HCT116 (cell line): Measurements from ENCODE around the gene MAP4K4. TPM values are rescaled to one million over a fixed set of nuclear protein-coding genes. Genes with fewer than 3 reads are reported as not detected.

Experiments
- ATAC-seq: fragments of 200-7000 bp; cut with Tn5 transposase; 2 replicates; pipeline ENCODE4 v1.9.1; 2020; ENCODE audit warnings: mild to moderate bottlenecking, moderate library complexity
- BruUV-seq: library from RNA; stranded (reverse); fragments of 400-500 nt; replicated peaks from 2 replicates; lab custom pipeline; 2021; lab: Mats Ljungman, UMichigan
- CTCF ChIA-PET: fragments of 300-600 bp; sonication (Branson Sonifier 250); formaldehyde crosslinking; loops from one replicate; lab custom pipeline; 2021; ENCODE audit warnings: antibody characterized with exemption; lab: Charles Lee
- POLR2A ChIA-PET: fragments of 300-600, 350-600 bp; sonication (Branson Sonifier 250); formaldehyde crosslinking; loops from one replicate; lab custom pipeline; 2021; ENCODE audit warnings: antibody characterized with exemption; lab: Charles Lee
- RAD21 ChIA-PET, 2 experiments: fragments of 300-600 bp; sonication (Branson Sonifier 250); formaldehyde crosslinking; loops; one replicate each; lab custom pipeline; 2023; ENCODE audit warnings: low total read pairs in 2 of 2; ENCODE audit not compliant: uncharacterized antibody in 2 of 2, unreplicated experiment in 2 of 2, low non-redundant PET in 1 of 2; lab: Charles Lee
- DNase-seq: peaks from one replicate; pipeline ENCODE4 v3.0.0-alpha.2; 2010; ENCODE audit warnings: low read depth, low spot score
- H2AFZ ChIP-seq: fragments of 200-600 bp; shearing (Covaris generic), sonication (generic); 2 replicates; pipeline ENCODE4 v1.6.1; 2017; ENCODE audit warnings: low read depth, mixed run types, mixed read lengths, antibody characterized with exemption, low read length; ENCODE audit not compliant: poor library complexity, severe bottlenecking
- H3K27ac ChIP-seq: 2 replicates; pipeline ENCODE4 v1.5.1; 2012; ENCODE audit warnings: low read depth, low read length
- H3K27me3 ChIP-seq: fragments of 200-600 bp; sonication (generic); 2 replicates; pipeline ENCODE4 v1.6.1; 2016; ENCODE audit warnings: mixed run types, low read length, mixed read lengths; ENCODE audit not compliant: insufficient read depth
- H3K36me3 ChIP-seq, 2 experiments: fragments of 200-500 bp in 1 of 2; fragments of 200-600 bp in 1 of 2; sonication (Bioruptor generic) in 1 of 2; sonication (generic) in 1 of 2; 2 replicates each; pipeline versions ENCODE4 v1.5.1 to v1.6.1; 2014 to 2016; ENCODE audit warnings: low read length in 2 of 2, inconsistent platforms in 1 of 2, mixed read lengths in 1 of 2, mixed run types in 1 of 2; ENCODE audit not compliant: insufficient read depth in 2 of 2, control insufficient read depth in 1 of 2
- H3K4me1 ChIP-seq, 2 experiments: fragments of 200-600 bp in 1 of 2; sonication (generic) in 1 of 2; 2 replicates each; pipeline versions ENCODE4 v1.5.1 to v1.6.1; 2012 to 2017; ENCODE audit warnings: low read length in 2 of 2, inconsistent platforms in 1 of 2, mild to moderate bottlenecking in 1 of 2, mixed read lengths in 1 of 2, mixed run types in 1 of 2, moderate library complexity in 1 of 2; ENCODE audit not compliant: insufficient read depth in 2 of 2, control insufficient read depth in 1 of 2
- H3K4me2 ChIP-seq: fragments of 200-600 bp; sonication (generic); 2 replicates; pipeline ENCODE4 v1.6.1; 2017; ENCODE audit warnings: mixed run types, low read length, mixed read lengths
- H3K4me3 ChIP-seq, 2 experiments: fragments of 200-600 bp in 1 of 2; sonication (generic) in 1 of 2; replicated peaks in 1 of 2; 2 replicates each; pipeline ENCODE4 v1.5.1; 2011 to 2016; ENCODE audit warnings: low read length in 2 of 2, control low read depth in 1 of 2, low read depth in 1 of 2, mild to moderate bottlenecking in 1 of 2, mixed read lengths in 1 of 2, mixed run types in 1 of 2
- H3K79me2 ChIP-seq: fragments of 200-600 bp; sonication (generic); 2 replicates; pipeline ENCODE4 v1.6.1; 2017; ENCODE audit warnings: mild to moderate bottlenecking, mixed run types, low read length, moderate library complexity, mixed read lengths; ENCODE audit not compliant: insufficient read depth
- H3K9ac ChIP-seq: fragments of 200-600 bp; sonication (generic); 2 replicates; pipeline ENCODE4 v1.6.1; 2016; ENCODE audit warnings: low read length, mixed read lengths
- H3K9me2 ChIP-seq: fragments of 200-600 bp; sonication (generic), shearing (Covaris generic); 2 replicates; pipeline ENCODE4 v1.6.1; 2017; ENCODE audit warnings: mixed run types, mild to moderate bottlenecking, moderate library complexity; ENCODE audit not compliant: insufficient read depth
- H3K9me3 ChIP-seq, 2 experiments: fragments of 200-500 bp in 1 of 2; fragments of 200-600 bp in 1 of 2; sonication (Bioruptor generic) in 1 of 2; sonication (generic) in 1 of 2; 2 replicates each; pipeline ENCODE4 v1.6.1; 2014 to 2017; ENCODE audit warnings: low read length in 2 of 2, mixed read lengths in 2 of 2, inconsistent platforms in 1 of 2, low read depth in 1 of 2, mild to moderate bottlenecking in 1 of 2, mixed run types in 1 of 2, moderate library complexity in 1 of 2; ENCODE audit not compliant: control insufficient read depth in 1 of 2, insufficient read depth in 1 of 2
- H4K20me1 ChIP-seq: fragments of 200-600 bp; sonication (generic), shearing (Covaris generic); 2 replicates; pipeline ENCODE4 v1.6.1; 2017; ENCODE audit warnings: mixed run types, mild to moderate bottlenecking, moderate library complexity; ENCODE audit not compliant: insufficient read depth
- ATF3 ChIP-seq: IDR thresholded peaks from 2 replicates; pipeline ENCODE4 v1.6.1; 2012
- CEBPB ChIP-seq: IDR thresholded peaks from 2 replicates; pipeline ENCODE4 v1.6.1; 2012; ENCODE audit warnings: low read depth
- CTCF ChIP-seq, 3 experiments: fragments of 200-600 bp in 1 of 3; sonication (generic) in 1 of 3; IDR thresholded peaks in 2 of 3; conservative IDR thresholded peaks in 1 of 3; 2 replicates each; pipeline ENCODE4 v1.5.1; 2012 to 2017; ENCODE audit warnings: low read depth in 2 of 3, low read length in 2 of 3, antibody characterized with exemption in 1 of 3, borderline replicate concordance in 1 of 3, control low read depth in 1 of 3, mild to moderate bottlenecking in 1 of 3, mixed read lengths in 1 of 3, mixed run types in 1 of 3, moderate library complexity in 1 of 3; ENCODE audit not compliant: insufficient read depth in 1 of 3
- EGR1 ChIP-seq: IDR thresholded peaks from 2 replicates; pipeline ENCODE4 v1.6.1; 2012; ENCODE audit warnings: low read depth
- ELF1 ChIP-seq: IDR thresholded peaks from 2 replicates; pipeline ENCODE4 v1.6.1; 2012; ENCODE audit warnings: low read depth, borderline replicate concordance
- EZH2phosphoT487 ChIP-seq: fragments of 200-600 bp; IDR thresholded peaks from 2 replicates; pipeline ENCODE4 v1.6.1; 2018; ENCODE audit warnings: antibody characterized with exemption, borderline replicate concordance
- FOSL1 ChIP-seq: IDR thresholded peaks from 2 replicates; pipeline ENCODE4 v1.6.1; 2012; ENCODE audit warnings: low read depth
- JUND ChIP-seq: IDR thresholded peaks from 2 replicates; pipeline ENCODE4 v1.6.1; 2012
- POLR2A ChIP-seq: IDR thresholded peaks from 2 replicates; pipeline ENCODE4 v1.7.0; 2011; ENCODE audit warnings: borderline replicate concordance; ENCODE audit not compliant: insufficient read depth, insufficient read length; ENCODE audit errors: extremely low read depth
- POLR2AphosphoS5 ChIP-seq: IDR thresholded peaks from 2 replicates; pipeline ENCODE4 v1.6.1; 2011; ENCODE audit warnings: mild to moderate bottlenecking, low read depth, low read length, moderate library complexity
- RAD21 ChIP-seq: IDR thresholded peaks from 2 replicates; pipeline ENCODE4 v1.6.1; 2012; ENCODE audit warnings: low read depth, mild to moderate bottlenecking
- REST ChIP-seq: IDR thresholded peaks from 2 replicates; pipeline ENCODE4 v1.6.1; 2012; ENCODE audit warnings: low read depth
- SIN3A ChIP-seq: IDR thresholded peaks from 2 replicates; pipeline ENCODE4 v1.6.1; 2012; ENCODE audit warnings: low read depth
- SRF ChIP-seq: IDR thresholded peaks from 2 replicates; pipeline ENCODE4 v1.6.1; 2012; ENCODE audit warnings: low read depth
- TCF7L2 ChIP-seq: IDR thresholded peaks from 2 replicates; pipeline ENCODE4 v1.7.0; 2011; ENCODE audit warnings: borderline replicate concordance, inconsistent platforms; ENCODE audit not compliant: insufficient read depth, insufficient read length; ENCODE audit errors: extremely low read depth
- YY1 ChIP-seq: IDR thresholded peaks from 2 replicates; pipeline ENCODE4 v1.6.1; 2011; ENCODE audit warnings: low read length, low read depth, moderate library complexity, mild to moderate bottlenecking; ENCODE audit not compliant: insufficient replicate concordance; ENCODE audit errors: extremely low read depth
- ZFX ChIP-seq: fragments of 450-650 bp; IDR thresholded peaks from 2 replicates; pipeline ENCODE4 v1.6.1; 2017
- ZNF274 ChIP-seq: fragments of 200-500 bp; sonication (Bioruptor generic); IDR thresholded peaks from 2 replicates; pipeline ENCODE4 v1.6.1; 2014; ENCODE audit warnings: mild to moderate bottlenecking, low read depth, low read length, inconsistent platforms
- intact Hi-C: fragments of 100-400 bp; cut with micrococcal nuclease; formaldehyde crosslinking; loops from 2 replicates; pipeline ENCODE4 v1.10.0; 2022
- total RNA-seq: library from RNA; stranded (reverse); gene quantifications from one replicate; pipeline ENCODE4 v1.2.1, GENCODE V29; 2021; ENCODE audit not compliant: unreplicated experiment

The MAP4K4 gene
- total RNA-seq, 1 experiment from 2014 or later, result 62.3 TPM

GRCh38 chr2:101854877-101855276 is 157.4 kb downstream of the MAP4K4 start (continued):
- TF ChIP-seq CTCF (IDR thresholded peaks at IDR 0.05 in 2 of 3, conservative IDR thresholded peaks at IDR 0.05 in 1 of 3; ENCODE audit: borderline replicate concordance in 1 of 3, insufficient read depth in 1 of 3, low read depth in 2 of 3, low read length in 2 of 3), result no peak
- TF ChIP-seq TCF7L2, result no peak
- no peak for TF ChIP-seq ATF3
- no peak for TF ChIP-seq ZNF274
- TF ChIP-seq, all 23 proteins: peak for 0

GRCh38 chr2:101855776-101856175 is 158.3 kb downstream of the MAP4K4 start:
- H3K27ac ChIP-seq, result no peak overlapping the region
- CTCF ChIA-PET, result no interaction called here
- DNase-seq (no peak), ATAC-seq (no peak)
- H3K9ac ChIP-seq, result no peak overlapping the region
- POLR2A ChIA-PET, result no interaction called here
- no peaks in the 10 kb centered on the region for H3K9me2 ChIP-seq
- peaks cover 0 to 5% of the 10 kb centered on the region in 2 experiments; a peak in 2 of 4 replicates for H3K36me3 ChIP-seq
- intact Hi-C loops, result no loop called here
- no peaks in the 10 kb centered on the region for H3K79me2 ChIP-seq
- RAD21 ChIA-PET, result no interaction called here
- no peaks in the 10 kb centered on the region for H3K9me3 ChIP-seq
- no peak overlapping the region for H2AFZ ChIP-seq
- no peaks in the 10 kb centered on the region for H3K27me3 ChIP-seq
- H3K4me1 ChIP-seq, result no peaks in the 10 kb centered on the region
- BruUV-seq, result no TSS peak
- H4K20me1 ChIP-seq, result no peaks in the 10 kb centered on the region
- no peak overlapping the region for H3K4me3 ChIP-seq
- H3K4me2 ChIP-seq, result no peak overlapping the region
- TF ChIP-seq EGR1 (no peak), YY1 (no peak), POLR2A (no peak), JUND (no peak), REST (no peak), EZH2phosphoT487 (no peak), FOSL1 (no peak), TCF7L2 (no peak), RAD21 (no peak), CEBPB (no peak), ATF3 (no peak), SRF (no peak), SIN3A (no peak), POLR2AphosphoS5 (no peak), ELF1 (no peak), CTCF (IDR thresholded peaks at IDR 0.05 in 2 of 3, conservative IDR thresholded peaks at IDR 0.05 in 1 of 3; ENCODE audit: borderline replicate concordance in 1 of 3, insufficient read depth in 1 of 3, low read depth in 2 of 3, low read length in 2 of 3) (no peak), ZFX (no peak)
